NCI-H82 (cell line): ENCODE results near the gene ZNF519.
"Not testable (repeated sequence)": the region's sequence is repeated elsewhere in the genome, so short reads cannot be mapped to it uniquely, and the experiment has no call there.

Source experiments
- DNase-seq: peaks from one replicate; lab custom pipeline; 2025; lab: John Stamatoyannopoulos, UW

Gene ZNF519

GRCh38 chr18:14132271-14132700 is at the start of gene ZNF519:
ZNF519 (minus strand) TSS chr18:14132435; CDS start chr18:14132277, 158 bp downstream.
- DNase-seq = peak; percentile 97

DNA sequence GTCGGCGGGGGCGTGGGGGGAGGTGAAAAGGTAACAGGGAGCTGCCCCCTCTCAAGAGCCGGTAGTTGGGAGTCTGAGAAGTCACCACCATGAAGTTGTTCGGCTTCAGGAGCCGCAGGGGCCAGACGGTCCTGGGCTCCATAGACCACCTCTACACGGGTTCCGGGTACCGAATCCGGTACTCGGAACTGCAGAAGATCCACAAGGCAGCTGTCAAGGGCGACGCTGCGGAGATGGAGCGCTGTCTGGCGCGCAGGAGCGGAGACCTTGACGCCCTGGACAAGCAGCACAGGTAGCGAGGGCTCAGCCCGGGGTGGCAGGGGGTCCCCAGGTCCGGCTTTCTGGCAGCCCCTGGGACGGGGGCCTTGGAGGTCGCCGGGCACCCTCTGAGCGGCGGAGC is 47.1 kb upstream of the ZNF519 start:
- DNase-seq = no peak

- DNase-seq = peak; percentile 33
Measured at GRCh38 chr18:14178321-14179196, 46.3 kb upstream of the ZNF519 start.

GRCh38 chr18:14177540-14178320 is 45.5 kb upstream of the ZNF519 start:
- not testable (repeated sequence) for DNase-seq

- not testable (repeated sequence) for DNase-seq
Measured at GRCh38 chr18:14175404-14175803, 43.2 kb upstream of the ZNF519 start.

GRCh38 chr18:14174706-14175085 is 42.5 kb upstream of the ZNF519 start:
- no peak for DNase-seq

GRCh38 chr18:14174002-14174705 is 41.9 kb upstream of the ZNF519 start:
- not testable (repeated sequence) for DNase-seq

GRCh38 chr18:14173116-14173951 is 41.1 kb upstream of the ZNF519 start:
- DNase-seq = not testable (repeated sequence)

GRCh38 chr18:14172142-14173115 is 40.2 kb upstream of the ZNF519 start:
- not testable (repeated sequence) for DNase-seq

GRCh38 chr18:14171301-14172141 is 39.3 kb upstream of the ZNF519 start:
- DNase-seq = not testable (repeated sequence)

- DNase-seq = not testable (repeated sequence)
Measured at GRCh38 chr18:14170367-14171036, 38.3 kb upstream of the ZNF519 start.

DNA sequence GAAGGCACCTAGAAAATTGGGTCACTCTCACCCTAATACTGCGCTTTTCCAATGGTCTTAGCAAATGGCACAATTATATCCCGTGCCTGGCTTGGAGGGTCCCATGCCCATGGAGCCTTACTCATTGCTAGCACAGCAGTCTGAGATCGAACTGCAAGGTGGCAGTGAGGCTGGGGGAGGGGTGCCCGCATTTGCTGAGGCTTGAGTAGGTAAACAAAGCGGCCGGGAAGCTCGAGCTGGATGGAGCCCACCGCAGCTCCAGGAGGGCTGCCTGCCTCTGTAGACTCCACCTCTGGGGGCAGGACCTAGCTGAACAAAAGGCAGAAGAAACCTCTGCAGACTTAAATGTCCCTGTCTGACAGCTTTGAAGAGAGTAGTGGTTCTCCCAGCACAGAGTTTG is 30.7 kb upstream of the ZNF519 start:
- not testable (repeated sequence) for DNase-seq

DNA sequence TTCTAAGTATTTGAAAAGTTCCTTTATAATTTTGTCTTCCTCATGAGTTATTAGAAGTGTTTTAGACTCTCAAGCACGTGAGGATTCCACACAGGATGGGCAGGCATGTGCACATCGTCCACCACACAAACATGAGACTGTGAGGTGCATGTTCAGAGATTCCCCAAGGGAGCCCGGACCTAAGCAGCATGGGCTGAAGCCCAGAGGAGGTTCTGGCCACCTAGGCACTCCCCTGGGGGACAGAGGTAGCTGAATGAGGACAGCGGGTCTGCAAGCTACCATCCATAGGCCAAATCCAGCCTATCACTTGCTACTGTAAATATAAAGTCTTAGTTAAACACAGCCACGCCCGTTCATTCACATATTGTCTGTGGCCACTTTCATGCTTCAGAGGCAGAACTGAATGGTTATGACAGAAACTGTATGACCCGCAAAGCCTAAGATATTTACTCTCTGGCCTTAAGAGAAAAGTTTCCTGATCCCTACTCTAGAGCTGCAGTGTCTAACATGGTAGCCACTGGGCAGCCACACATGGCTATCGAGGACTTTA is 19.4 kb upstream of the ZNF519 start:
- not testable (repeated sequence) for DNase-seq

DNA sequence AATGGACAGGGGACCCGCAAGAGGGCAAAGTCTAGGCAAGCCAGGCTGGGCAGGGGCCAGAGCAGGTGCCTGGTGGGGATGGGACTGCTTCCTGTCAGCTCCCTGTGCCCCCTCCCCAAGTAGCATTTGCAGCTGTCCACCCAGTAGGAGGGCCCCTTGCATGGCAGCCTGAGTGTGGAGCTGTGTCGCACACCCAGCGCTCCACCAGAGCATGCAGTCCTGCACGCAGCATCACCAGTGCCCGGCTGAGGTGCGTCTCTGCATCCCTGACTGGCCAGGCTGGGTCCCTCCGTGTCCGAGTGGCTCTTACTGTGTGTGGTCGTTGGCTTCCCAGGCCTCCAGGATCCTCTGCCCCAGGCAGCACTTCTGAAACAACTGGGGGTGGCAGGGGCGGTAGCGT is 18.5 kb upstream of the ZNF519 start:
- not testable (repeated sequence) for DNase-seq

- DNase-seq = not testable (repeated sequence)
Measured at GRCh38 chr18:14149916-14150420, 17.7 kb upstream of the ZNF519 start.

GRCh38 chr18:14149121-14149850 is 17.1 kb upstream of the ZNF519 start:
- not testable (repeated sequence) for DNase-seq
